Measurements from ENCODE around the gene ESYT3. TPM values are rescaled to one million over a fixed set of nuclear protein-coding genes. Genes with fewer than 3 reads are reported as not detected.

ESYT3 gene
- total RNA-seq, 1 experiment from 2014 or later: 7.6 TPM

- H3K9me3 ChIP-seq: no peaks in the 10 kb centered on the region
- intact Hi-C loops (cut with micrococcal nuclease; ENCODE audit: unreplicated experiment): no loop called here
- no peaks in the 10 kb centered on the region for H3K4me1 ChIP-seq
- TF ChIP-seq, protein P1, sequence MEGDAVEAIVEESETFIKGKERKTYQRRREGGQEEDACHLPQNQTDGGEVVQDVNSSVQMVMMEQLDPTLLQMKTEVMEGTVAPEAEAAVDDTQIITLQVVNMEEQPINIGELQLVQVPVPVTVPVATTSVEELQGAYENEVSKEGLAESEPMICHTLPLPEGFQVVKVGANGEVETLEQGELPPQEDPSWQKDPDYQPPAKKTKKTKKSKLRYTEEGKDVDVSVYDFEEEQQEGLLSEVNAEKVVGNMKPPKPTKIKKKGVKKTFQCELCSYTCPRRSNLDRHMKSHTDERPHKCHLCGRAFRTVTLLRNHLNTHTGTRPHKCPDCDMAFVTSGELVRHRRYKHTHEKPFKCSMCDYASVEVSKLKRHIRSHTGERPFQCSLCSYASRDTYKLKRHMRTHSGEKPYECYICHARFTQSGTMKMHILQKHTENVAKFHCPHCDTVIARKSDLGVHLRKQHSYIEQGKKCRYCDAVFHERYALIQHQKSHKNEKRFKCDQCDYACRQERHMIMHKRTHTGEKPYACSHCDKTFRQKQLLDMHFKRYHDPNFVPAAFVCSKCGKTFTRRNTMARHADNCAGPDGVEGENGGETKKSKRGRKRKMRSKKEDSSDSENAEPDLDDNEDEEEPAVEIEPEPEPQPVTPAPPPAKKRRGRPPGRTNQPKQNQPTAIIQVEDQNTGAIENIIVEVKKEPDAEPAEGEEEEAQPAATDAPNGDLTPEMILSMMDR (IDR thresholded peaks at IDR 0.05; ENCODE audit: insufficient read depth in 1 of 2, low read depth in 1 of 2, low read length in 1 of 2, severe bottlenecking in 1 of 2, unreplicated experiment in 1 of 2): no peak
- CTCF ChIA-PET: no interaction called here
- H3K4me3 Mint-ChIP-seq (ENCODE audit: unreplicated experiment): no peak overlapping the region
- no peak overlapping the region for H3K4me3 ChIP-seq (ENCODE audit: low read depth, low read length)
- H3K36me3 Mint-ChIP-seq (ENCODE audit: insufficient read depth, unreplicated experiment): no peaks in the 10 kb centered on the region
- H3K27ac Mint-ChIP-seq (ENCODE audit: unreplicated experiment): no peak overlapping the region
- no peaks in the 10 kb centered on the region for H3K27me3 ChIP-seq (replicated peaks; ENCODE audit: control insufficient read depth, insufficient read depth, low read length)
- POLR2A ChIA-PET: no interaction called here
- H3K9me3 Mint-ChIP-seq (ENCODE audit: unreplicated experiment): no peaks in the 10 kb centered on the region
- no peak for DNase-seq
- H3K36me3 ChIP-seq (ENCODE audit: control insufficient read depth, insufficient read depth, low read length): no peaks in the 10 kb centered on the region
- no peaks in the 10 kb centered on the region for H3K4me1 Mint-ChIP-seq (ENCODE audit: low read depth, unreplicated experiment)
- no TSS peak for BruUV-seq (replicated peaks)
- no peaks in the 10 kb centered on the region for H3K27me3 Mint-ChIP-seq (ENCODE audit: insufficient read depth, unreplicated experiment)
Observed at GRCh38 chr3:138465451-138465850, 31.0 kb downstream of the ESYT3 start.

- Histone ChIP-seq H3K4me1 (no peaks in the 10 kb centered on the region), H3K4me3 (ENCODE audit: low read depth, low read length) (no peak overlapping the region), H3K27me3 (replicated peaks; ENCODE audit: control insufficient read depth, insufficient read depth, low read length) (no peaks in the 10 kb centered on the region), H3K9me3 (no peaks in the 10 kb centered on the region), H3K36me3 (ENCODE audit: control insufficient read depth, insufficient read depth, low read length) (no peaks in the 10 kb centered on the region)
- TF ChIP-seq, protein P1 (IDR thresholded peaks at IDR 0.05; ENCODE audit: insufficient read depth in 1 of 2, low read depth in 1 of 2, low read length in 1 of 2, severe bottlenecking in 1 of 2, unreplicated experiment in 1 of 2): no peak
- no TSS peak for BruUV-seq (replicated peaks)
- Mint-ChIP-seq H3K27ac (ENCODE audit: unreplicated experiment) (no peak overlapping the region), H3K4me3 (ENCODE audit: unreplicated experiment) (no peak overlapping the region), H3K4me1 (ENCODE audit: low read depth, unreplicated experiment) (no peaks in the 10 kb centered on the region), H3K9me3 (ENCODE audit: unreplicated experiment) (no peaks in the 10 kb centered on the region), H3K27me3 (ENCODE audit: insufficient read depth, unreplicated experiment) (no peaks in the 10 kb centered on the region), H3K36me3 (ENCODE audit: insufficient read depth, unreplicated experiment) (no peaks in the 10 kb centered on the region)
- POLR2A ChIA-PET: no interaction called here
- no peak for DNase-seq
- intact Hi-C loops (cut with micrococcal nuclease; ENCODE audit: unreplicated experiment): no loop called here
- CTCF ChIA-PET: no interaction called here
Observed at GRCh38 chr3:138465925-138466324, 31.5 kb downstream of the ESYT3 start.

DNA sequence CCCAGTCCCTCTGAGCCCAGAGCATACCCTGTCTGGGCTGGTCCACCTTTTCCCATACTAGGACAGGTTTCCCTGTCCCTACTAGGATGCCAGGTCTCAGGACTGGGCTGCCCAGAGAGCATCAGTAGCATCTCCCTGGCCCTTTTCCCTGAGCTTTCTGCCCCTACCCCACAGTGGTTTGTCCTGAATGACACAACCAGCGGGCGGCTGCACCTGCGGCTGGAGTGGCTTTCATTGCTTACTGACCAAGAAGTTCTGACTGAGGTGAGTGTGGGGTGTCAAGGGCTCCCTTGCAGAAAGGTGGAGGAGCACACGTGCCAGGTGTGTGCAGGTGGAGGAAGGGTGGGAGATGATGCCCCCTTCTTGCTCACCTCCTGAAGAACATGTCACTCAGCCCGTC is 33.5 kb downstream of the ESYT3 start:
- no peaks in the 10 kb centered on the region for H3K9me3 Mint-ChIP-seq (ENCODE audit: unreplicated experiment)
- no TSS peak for BruUV-seq (replicated peaks)
- no peaks in the 10 kb centered on the region for H3K27me3 Mint-ChIP-seq (ENCODE audit: insufficient read depth, unreplicated experiment)
- H3K36me3 Mint-ChIP-seq (ENCODE audit: insufficient read depth, unreplicated experiment): no peaks in the 10 kb centered on the region
- TF ChIP-seq, protein P1 (IDR thresholded peaks at IDR 0.05; ENCODE audit: insufficient read depth in 1 of 2, low read depth in 1 of 2, low read length in 1 of 2, severe bottlenecking in 1 of 2, unreplicated experiment in 1 of 2): no peak
- no peaks in the 10 kb centered on the region for H3K27me3 ChIP-seq (replicated peaks; ENCODE audit: control insufficient read depth, insufficient read depth, low read length)
- H3K4me3 ChIP-seq (ENCODE audit: low read depth, low read length): no peak overlapping the region
- POLR2A ChIA-PET: no interaction called here
- H3K9me3 ChIP-seq: no peaks in the 10 kb centered on the region
- no peaks in the 10 kb centered on the region for H3K36me3 ChIP-seq (ENCODE audit: control insufficient read depth, insufficient read depth, low read length)
- no peak overlapping the region for H3K4me3 Mint-ChIP-seq (ENCODE audit: unreplicated experiment)
- DNase-seq: no peak
- H3K4me1 ChIP-seq: no peaks in the 10 kb centered on the region
- no peaks in the 10 kb centered on the region for H3K4me1 Mint-ChIP-seq (ENCODE audit: low read depth, unreplicated experiment)
- H3K27ac Mint-ChIP-seq (ENCODE audit: unreplicated experiment): no peak overlapping the region
- CTCF ChIA-PET: no interaction called here
- intact Hi-C loops (cut with micrococcal nuclease; ENCODE audit: unreplicated experiment): no loop called here
